ENCODE measurements around the gene CMTM8. TPM values are rescaled to one million over a fixed set of nuclear protein-coding genes. Genes with fewer than 3 reads are reported as not detected.

CMTM8 gene
- total and polyA plus RNA-seq, 8 donors, result 1.3 to 8.1 (median 5.3) TPM; not detected in 2

DNA sequence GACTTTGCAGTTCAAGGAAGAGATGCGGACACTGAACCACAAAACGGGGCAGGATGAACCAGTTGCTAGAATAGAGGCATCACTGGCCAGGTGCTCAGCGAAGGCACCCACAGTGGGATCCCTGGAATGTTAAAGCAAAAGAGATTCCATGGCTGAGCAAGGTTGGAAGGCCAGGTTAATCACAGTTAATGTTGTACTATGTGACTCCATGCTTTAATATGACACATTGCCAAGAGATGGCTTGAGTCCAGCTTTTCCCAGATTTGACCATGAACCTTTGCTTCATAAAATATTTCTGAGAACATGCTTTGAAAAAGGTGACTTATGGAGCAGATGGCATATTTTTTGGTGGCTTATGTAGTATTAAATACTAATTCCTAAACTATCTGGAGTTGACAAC lies 77.0 kb downstream of the CMTM8 start:
- Histone ChIP-seq H3K27me3 (no peaks in the 10 kb centered on the region), H3K36me3 (no peaks in the 10 kb centered on the region), H3K4me3 (no peak overlapping the region), H3K27ac (no peak overlapping the region), H3K4me1 (peaks cover 0 to 16% (median 8%) of the 10 kb centered on the region in 4 donors), H3K9me3 (no peaks in the 10 kb centered on the region)
- TF ChIP-seq POLR2A (IDR thresholded peaks at IDR 0.05) (no peak), POLR2AphosphoS5 (IDR thresholded peaks at IDR 0.05) (no peak), EP300 (IDR thresholded peaks at IDR 0.05) (no peak)
- TF ChIP-seq, protein P1, sequence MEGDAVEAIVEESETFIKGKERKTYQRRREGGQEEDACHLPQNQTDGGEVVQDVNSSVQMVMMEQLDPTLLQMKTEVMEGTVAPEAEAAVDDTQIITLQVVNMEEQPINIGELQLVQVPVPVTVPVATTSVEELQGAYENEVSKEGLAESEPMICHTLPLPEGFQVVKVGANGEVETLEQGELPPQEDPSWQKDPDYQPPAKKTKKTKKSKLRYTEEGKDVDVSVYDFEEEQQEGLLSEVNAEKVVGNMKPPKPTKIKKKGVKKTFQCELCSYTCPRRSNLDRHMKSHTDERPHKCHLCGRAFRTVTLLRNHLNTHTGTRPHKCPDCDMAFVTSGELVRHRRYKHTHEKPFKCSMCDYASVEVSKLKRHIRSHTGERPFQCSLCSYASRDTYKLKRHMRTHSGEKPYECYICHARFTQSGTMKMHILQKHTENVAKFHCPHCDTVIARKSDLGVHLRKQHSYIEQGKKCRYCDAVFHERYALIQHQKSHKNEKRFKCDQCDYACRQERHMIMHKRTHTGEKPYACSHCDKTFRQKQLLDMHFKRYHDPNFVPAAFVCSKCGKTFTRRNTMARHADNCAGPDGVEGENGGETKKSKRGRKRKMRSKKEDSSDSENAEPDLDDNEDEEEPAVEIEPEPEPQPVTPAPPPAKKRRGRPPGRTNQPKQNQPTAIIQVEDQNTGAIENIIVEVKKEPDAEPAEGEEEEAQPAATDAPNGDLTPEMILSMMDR (IDR thresholded peaks at IDR 0.05), result no peak
- 85 to 100% (median 96%) methylated on average over 3 of the region's 3 CpGs for WGBS, 5 donors
- no peak for DNase-seq
- intact Hi-C loops (cut with DNase I; ENCODE audit: low total_unique reads), result no loop called here

DNA sequence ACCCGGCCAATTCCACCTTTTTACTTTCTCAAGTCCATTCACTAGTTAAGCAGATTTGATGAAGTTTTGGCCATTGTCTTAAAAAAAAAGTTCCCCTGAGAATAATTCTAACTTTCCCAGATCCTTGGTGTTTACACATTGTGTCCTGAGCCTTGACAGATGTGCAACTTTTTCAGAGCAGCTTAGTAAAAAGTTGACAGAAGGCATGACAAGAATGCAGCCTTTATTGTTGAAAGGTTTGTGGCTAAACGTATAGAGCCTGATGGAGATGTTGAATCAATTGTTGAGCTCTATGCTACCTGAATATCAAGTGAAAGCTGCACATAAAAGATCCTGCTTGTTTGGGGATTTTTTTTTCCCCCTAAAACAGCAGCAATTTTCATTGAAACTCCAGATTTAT lies 77.8 kb downstream of the CMTM8 start:
- 67 to 72% (median 69%) methylated on average over 2 of the region's 2 CpGs for WGBS, 5 donors
- Histone ChIP-seq H3K9me3 (no peaks in the 10 kb centered on the region), H3K27me3 (no peaks in the 10 kb centered on the region), H3K4me1 (peaks cover 0 to 16% (median 8%) of the 10 kb centered on the region in 4 donors), H3K36me3 (no peaks in the 10 kb centered on the region), H3K4me3 (no peak overlapping the region), H3K27ac (no peak overlapping the region)
- TF ChIP-seq EP300 (IDR thresholded peaks at IDR 0.05) (no peak), POLR2A (IDR thresholded peaks at IDR 0.05) (no peak), POLR2AphosphoS5 (IDR thresholded peaks at IDR 0.05) (no peak)
- TF ChIP-seq, protein P1 (IDR thresholded peaks at IDR 0.05), result no peak
- intact Hi-C loops (cut with DNase I; ENCODE audit: low total_unique reads), result no loop called here
- DNase-seq, result no peak

DNA sequence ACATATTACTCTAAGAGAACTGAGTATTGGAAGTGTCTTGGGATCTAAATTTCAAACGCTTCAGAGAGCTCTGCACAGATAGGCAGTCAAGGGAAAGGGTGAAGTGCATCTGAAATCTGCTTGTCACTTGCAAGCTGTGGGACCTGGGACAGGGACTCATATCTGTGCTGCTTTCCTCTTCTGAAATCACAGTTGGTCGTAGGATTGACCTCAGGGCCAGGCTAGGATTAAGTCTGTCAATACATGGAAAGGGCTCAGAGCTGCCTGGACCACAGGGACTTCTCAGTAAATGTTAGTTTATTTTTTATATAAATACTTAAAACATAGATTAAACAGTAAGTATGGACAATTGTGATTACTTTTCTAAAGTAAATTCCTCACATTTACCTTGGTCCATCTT lies 78.5 kb downstream of the CMTM8 start:
- Histone ChIP-seq H3K36me3 (no peaks in the 10 kb centered on the region), H3K27ac (no peak overlapping the region), H3K4me1 (peaks cover 0 to 16% (median 8%) of the 10 kb centered on the region in 4 donors), H3K9me3 (no peaks in the 10 kb centered on the region), H3K27me3 (no peaks in the 10 kb centered on the region), H3K4me3 (no peak overlapping the region)
- WGBS, 5 donors, result 27 to 59% (median 37%) methylated on average over 2 of the region's 2 CpGs
- intact Hi-C loops (cut with DNase I; ENCODE audit: low total_unique reads), result no loop called here
- TF ChIP-seq, protein P1 (IDR thresholded peaks at IDR 0.05), result no peak
- TF ChIP-seq EP300 (IDR thresholded peaks at IDR 0.05) (no peak), POLR2A (IDR thresholded peaks at IDR 0.05) (no peak), POLR2AphosphoS5 (IDR thresholded peaks at IDR 0.05) (no peak)
- no peak for DNase-seq

DNA sequence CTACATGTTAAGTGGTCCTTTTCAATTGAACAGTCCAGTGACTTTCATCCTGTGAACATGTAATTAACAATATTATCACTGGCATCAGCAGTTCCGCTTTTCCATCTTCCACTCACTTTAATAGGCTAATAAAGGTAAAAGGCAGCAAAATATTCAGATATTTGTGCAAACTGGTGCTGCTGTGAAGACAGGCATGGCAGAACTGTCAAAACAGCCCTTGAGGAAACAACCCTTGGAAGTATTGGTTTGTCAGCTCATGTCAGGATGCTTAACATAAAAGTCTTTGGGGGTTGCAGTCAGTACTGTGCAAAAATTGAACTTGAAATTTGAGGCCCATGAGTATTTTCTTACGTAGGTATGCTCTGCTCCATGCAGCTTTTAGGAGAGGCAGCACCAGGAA lies 81.1 kb downstream of the CMTM8 start:
- Histone ChIP-seq H3K9me3 (no peaks in the 10 kb centered on the region), H3K36me3 (no peaks in the 10 kb centered on the region), H3K27ac (no peak overlapping the region), H3K4me3 (no peak overlapping the region), H3K4me1 (peaks cover 0 to 9% (median 3%) of the 10 kb centered on the region in 4 donors), H3K27me3 (no peaks in the 10 kb centered on the region)
- TF ChIP-seq POLR2A (IDR thresholded peaks at IDR 0.05) (no peak), EP300 (IDR thresholded peaks at IDR 0.05) (no peak), POLR2AphosphoS5 (IDR thresholded peaks at IDR 0.05) (no peak)
- TF ChIP-seq, protein P1 (IDR thresholded peaks at IDR 0.05), result no peak
- WGBS, 5 donors, result 91 to 98% (median 97%) methylated on average over 2 of the region's 2 CpGs
- intact Hi-C loops (cut with DNase I; ENCODE audit: low total_unique reads), result no loop called here
- no peak for DNase-seq
